Uterus (tissue), 4 donors: ENCODE results near the gene RC3H1. TPM values are rescaled to one million over a fixed set of nuclear protein-coding genes. Genes with fewer than 3 reads are reported as not detected.

Experiments used
- DNase-seq, 2 donors: peaks; one replicate each; pipeline ENCODE4 v3.0.0-alpha.2; 2019 to 2020
- H3K27ac ChIP-seq, 2 donors: fragments of 200-600 bp; sonication (generic); 1 replicate in 1 of 2; 2 replicates in 1 of 2; pipeline ENCODE4 v1.5.1; 2016 to 2018
- H3K27me3 ChIP-seq, 2 donors: fragments of 200-600 bp; sonication (generic); one replicate each; pipeline ENCODE4 v1.5.1; 2018 to 2019; ENCODE audit warnings: control low read depth in 1 of 2
- H3K36me3 ChIP-seq, 2 donors: fragments of 200-600 bp; sonication (generic); one replicate each; pipeline ENCODE4 v1.5.1; 2019; ENCODE audit warnings: control low read depth in 1 of 2
- H3K4me1 ChIP-seq, 2 donors: fragments of 200-600 bp; sonication (generic); one replicate each; pipeline ENCODE4 v1.5.1; 2018 to 2019; ENCODE audit warnings: control low read depth in 1 of 2
- H3K4me3 ChIP-seq, 2 donors: fragments of 200-600 bp; sonication (generic); 1 replicate in 1 of 2; 2 replicates in 1 of 2; pipeline ENCODE4 v1.5.1; 2018 to 2019; ENCODE audit warnings: mild to moderate bottlenecking in 1 of 2
- H3K9me3 ChIP-seq, 2 donors: fragments of 200-600 bp; sonication (generic); one replicate each; pipeline ENCODE4 v1.5.1; 2019; ENCODE audit warnings: control low read depth in 1 of 2
- POLR2A ChIP-seq, 2 donors: fragments of 450-650 bp; IDR thresholded peaks; one replicate each; pipeline ENCODE4 v1.6.1; 2016; ENCODE audit warnings: antibody characterized with exemption in 2 of 2, mild to moderate bottlenecking in 1 of 2, moderate library complexity in 1 of 2
- intact Hi-C: fragments of 100-400 bp; cut with DNase I; formaldehyde crosslinking; loops from one replicate; pipeline ENCODE4 v1.15.1; 2023; ENCODE audit warnings: low total_unique reads
- total RNA-seq, 4 donors: library from RNA; depleted of rRNA in 3 of 4; stranded (reverse); fragments of >200 nt in 3 of 4; gene quantifications; one replicate each; pipeline versions ENCODE4 v1.1.0 to v1.2.4, GENCODE V29; 2014 to 2023
- TF ChIP-seq, protein P1 (sequence below), 4 experiments: fragments of 200-600 bp in 2 of 4; fragments of 450-650 bp in 2 of 4; sonication (generic) in 2 of 4; IDR thresholded peaks; one replicate each; pipeline ENCODE4 v1.5.1; 2016 to 2019; ENCODE audit warnings: antibody characterized with exemption in 4 of 4, mild to moderate bottlenecking in 2 of 4, moderate library complexity in 1 of 4
- donor health status: DM: yes; HTN: yes; CAD: no.

Gene RC3H1
- total RNA-seq, 4 donors from 2014 or later, result 15.9 to 45.7 (median 32.7) TPM

DNA sequence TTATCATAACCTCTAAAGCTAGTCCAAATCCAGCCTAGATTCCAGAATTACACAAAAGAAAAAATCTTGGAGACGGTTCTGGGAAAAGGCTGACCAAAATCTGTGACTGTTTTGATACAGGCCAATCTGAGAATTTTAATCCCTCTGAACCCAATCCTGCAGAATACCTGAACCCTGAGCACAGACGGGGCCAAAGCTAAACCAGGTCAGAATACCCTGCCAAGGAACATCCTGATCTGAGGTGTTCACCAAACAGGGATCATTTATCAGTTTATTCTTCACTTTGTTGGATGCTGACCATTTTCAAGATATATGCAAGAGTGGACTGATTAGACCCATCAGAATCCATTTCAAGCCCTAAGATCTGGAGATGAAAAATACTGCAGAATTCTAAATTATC, 3.6 kb downstream of the RC3H1 start:
- DNase-seq, result no peak
- TF ChIP-seq POLR2A (IDR thresholded peaks at IDR 0.05), result no peak
- TF ChIP-seq, protein P1, sequence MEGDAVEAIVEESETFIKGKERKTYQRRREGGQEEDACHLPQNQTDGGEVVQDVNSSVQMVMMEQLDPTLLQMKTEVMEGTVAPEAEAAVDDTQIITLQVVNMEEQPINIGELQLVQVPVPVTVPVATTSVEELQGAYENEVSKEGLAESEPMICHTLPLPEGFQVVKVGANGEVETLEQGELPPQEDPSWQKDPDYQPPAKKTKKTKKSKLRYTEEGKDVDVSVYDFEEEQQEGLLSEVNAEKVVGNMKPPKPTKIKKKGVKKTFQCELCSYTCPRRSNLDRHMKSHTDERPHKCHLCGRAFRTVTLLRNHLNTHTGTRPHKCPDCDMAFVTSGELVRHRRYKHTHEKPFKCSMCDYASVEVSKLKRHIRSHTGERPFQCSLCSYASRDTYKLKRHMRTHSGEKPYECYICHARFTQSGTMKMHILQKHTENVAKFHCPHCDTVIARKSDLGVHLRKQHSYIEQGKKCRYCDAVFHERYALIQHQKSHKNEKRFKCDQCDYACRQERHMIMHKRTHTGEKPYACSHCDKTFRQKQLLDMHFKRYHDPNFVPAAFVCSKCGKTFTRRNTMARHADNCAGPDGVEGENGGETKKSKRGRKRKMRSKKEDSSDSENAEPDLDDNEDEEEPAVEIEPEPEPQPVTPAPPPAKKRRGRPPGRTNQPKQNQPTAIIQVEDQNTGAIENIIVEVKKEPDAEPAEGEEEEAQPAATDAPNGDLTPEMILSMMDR (IDR thresholded peaks at IDR 0.05), result no peak
- no peaks in the 10 kb centered on the region for H3K9me3 ChIP-seq
- H3K27me3 ChIP-seq, result no peaks in the 10 kb centered on the region
- peaks cover 0 to 8% of the 10 kb centered on the region in 2 donors for H3K4me1 ChIP-seq
- no peak overlapping the region for H3K27ac ChIP-seq
- intact Hi-C loops, result no loop called here
- H3K36me3 ChIP-seq, result no peaks in the 10 kb centered on the region
- no peak overlapping the region for H3K4me3 ChIP-seq

DNA sequence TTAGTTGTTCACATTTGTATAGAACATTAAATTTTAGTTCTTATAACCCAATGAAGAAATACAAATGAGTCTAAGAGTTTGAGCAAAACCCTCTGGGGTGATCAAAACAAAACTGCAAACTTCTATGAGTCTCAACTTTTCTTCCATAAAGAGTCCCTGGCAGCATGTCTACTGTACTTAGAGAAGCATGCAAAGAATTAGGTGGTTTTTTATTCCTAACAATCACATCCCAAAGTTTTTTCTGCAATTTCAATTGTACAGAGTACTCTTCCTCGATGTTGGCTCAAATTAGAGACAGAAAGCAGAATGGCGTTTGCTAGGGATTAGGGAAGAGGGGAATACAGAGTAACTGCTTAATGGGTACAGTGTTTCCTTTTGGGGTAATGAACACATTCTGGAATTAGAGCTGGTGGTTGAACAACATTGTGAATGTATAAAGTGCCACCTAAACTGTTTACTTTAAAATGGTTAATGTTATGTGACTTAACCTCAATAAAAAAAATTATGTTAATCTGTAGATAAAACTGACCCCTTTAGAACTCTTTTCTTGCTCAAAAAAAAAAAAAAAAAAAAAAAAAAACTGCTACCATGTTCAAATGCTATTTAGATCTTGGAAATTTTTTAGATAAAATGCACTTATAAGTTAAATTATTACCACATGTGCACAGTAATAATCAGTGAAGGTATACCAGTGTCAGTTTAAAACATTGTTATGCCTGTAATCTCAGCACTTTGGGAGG, 4.8 kb downstream of the RC3H1 start:
- Histone ChIP-seq H3K4me1 (peaks cover 0 to 8% of the 10 kb centered on the region in 2 donors), H3K9me3 (no peaks in the 10 kb centered on the region), H3K4me3 (no peak overlapping the region), H3K27me3 (no peaks in the 10 kb centered on the region), H3K36me3 (no peaks in the 10 kb centered on the region), H3K27ac (no peak overlapping the region)
- no peak for TF ChIP-seq POLR2A (IDR thresholded peaks at IDR 0.05)
- TF ChIP-seq, protein P1 (IDR thresholded peaks at IDR 0.05), result no peak
- intact Hi-C loops, result no loop called here
- DNase-seq, result no peak

- TF ChIP-seq, protein P1 (IDR thresholded peaks at IDR 0.05), result no peak
- no peak for TF ChIP-seq POLR2A (IDR thresholded peaks at IDR 0.05)
- intact Hi-C loops, result no loop called here
- Histone ChIP-seq H3K4me3 (no peak overlapping the region), H3K27ac (no peak overlapping the region), H3K4me1 (peaks cover 0 to under 1% of the 10 kb centered on the region in 2 donors), H3K9me3 (no peaks in the 10 kb centered on the region), H3K27me3 (no peaks in the 10 kb centered on the region), H3K36me3 (no peaks in the 10 kb centered on the region)
- no peak for DNase-seq
Measured at GRCh38 chr1:174013864-174014418, 8.2 kb downstream of the RC3H1 start.

GRCh38 chr1:174008979-174009378, 13.2 kb downstream of the RC3H1 start:
- DNase-seq, result no peak
- no peak overlapping the region for H3K27ac ChIP-seq
- H3K36me3 ChIP-seq, result no peaks in the 10 kb centered on the region
- no peak overlapping the region for H3K4me3 ChIP-seq
- intact Hi-C loops, result no loop called here
- no peaks in the 10 kb centered on the region for H3K4me1 ChIP-seq
- H3K27me3 ChIP-seq, result no peaks in the 10 kb centered on the region
- TF ChIP-seq, protein P1 (IDR thresholded peaks at IDR 0.05), result no peak
- no peak for TF ChIP-seq POLR2A (IDR thresholded peaks at IDR 0.05)
- no peaks in the 10 kb centered on the region for H3K9me3 ChIP-seq

GRCh38 chr1:174008269-174008668, 13.9 kb downstream of the RC3H1 start:
- no peak for DNase-seq
- H3K4me3 ChIP-seq, result no peak overlapping the region
- H3K36me3 ChIP-seq, result no peaks in the 10 kb centered on the region
- intact Hi-C loops, result no loop called here
- no peaks in the 10 kb centered on the region for H3K4me1 ChIP-seq
- H3K9me3 ChIP-seq, result no peaks in the 10 kb centered on the region
- H3K27me3 ChIP-seq, result no peaks in the 10 kb centered on the region
- TF ChIP-seq, protein P1 (IDR thresholded peaks at IDR 0.05), result no peak
- TF ChIP-seq POLR2A (IDR thresholded peaks at IDR 0.05), result no peak
- no peak overlapping the region for H3K27ac ChIP-seq
